IMR-90 (cell line): ENCODE data around the gene KRT28. TPM values are rescaled to one million over a fixed set of nuclear protein-coding genes. Genes with fewer than 3 reads are reported as not detected.

Source experiments
- ATAC-seq: fragments of 200-7000 bp; cut with Tn5 transposase; 2 replicates; pipeline ENCODE4 v1.9.1; 2020; ENCODE audit warnings: low read depth, mild to moderate bottlenecking, moderate library complexity
- BruUV-seq: library from RNA; stranded (reverse); fragments of 400-500 nt; replicated peaks from 2 replicates; lab custom pipeline; 2021; lab: Mats Ljungman, UMichigan
- CTCF ChIA-PET: fragments of 300-600 bp; formaldehyde crosslinking; extraction: SDS; loops from one replicate; lab custom pipeline; 2021; ENCODE audit warnings: antibody characterized with exemption; lab: Yijun Ruan, JAX
- POLR2A ChIA-PET: fragments of 300-600 bp; sonication (Branson Sonifier 250); formaldehyde crosslinking; loops from one replicate; lab custom pipeline; 2022; ENCODE audit warnings: antibody characterized with exemption; ENCODE audit not compliant: unreplicated experiment; lab: Charles Lee
- DNase-seq: peaks from one replicate; pipeline ENCODE4 v3.0.0; 2013
- H2AFZ ChIP-seq: replicated peaks from 2 replicates; pipeline ENCODE3; 2013; ENCODE audit warnings: low read length, mild to moderate bottlenecking; ENCODE audit not compliant: poor library complexity
- H2AK5ac ChIP-seq: 2 replicates; pipeline ENCODE4 v1.6.1; 2013; ENCODE audit warnings: low read depth, low read length, inconsistent platforms
- H2AK9ac ChIP-seq: replicated peaks from 2 replicates; pipeline ENCODE3; 2013; ENCODE audit warnings: mild to moderate bottlenecking, low read depth, low read length, moderate library complexity; ENCODE audit not compliant: poor library complexity
- H2BK120ac ChIP-seq: 2 replicates; pipeline ENCODE4 v1.6.1; 2013; ENCODE audit warnings: low read depth, low read length, inconsistent platforms
- H2BK15ac ChIP-seq: 3 replicates; pipeline ENCODE4 v1.6.1; 2013; ENCODE audit warnings: low read depth, low read length, inconsistent platforms
- H2BK20ac ChIP-seq: 2 replicates; pipeline ENCODE4 v1.6.1; 2013; ENCODE audit warnings: low read depth, mild to moderate bottlenecking, inconsistent platforms, low read length, moderate library complexity
- H2BK5ac ChIP-seq: 2 replicates; pipeline ENCODE4 v1.6.1; 2013; ENCODE audit warnings: mild to moderate bottlenecking, low read depth, low read length, inconsistent platforms; ENCODE audit not compliant: poor library complexity, severe bottlenecking
- H3K14ac ChIP-seq: replicated peaks from 2 replicates; pipeline ENCODE4 v1.6.1; 2013; ENCODE audit warnings: low read depth, low read length, inconsistent platforms
- H3K18ac ChIP-seq: 2 replicates; pipeline ENCODE4 v1.6.1; 2013; ENCODE audit warnings: low read depth, low read length, control low read depth
- H3K23ac ChIP-seq: 2 replicates; pipeline ENCODE4 v1.6.1; 2013; ENCODE audit warnings: low read depth, low read length, inconsistent platforms
- H3K27ac ChIP-seq: 2 replicates; pipeline ENCODE4 v1.5.1; 2013; ENCODE audit warnings: mild to moderate bottlenecking, control low read depth, low read length; ENCODE audit not compliant: insufficient read depth
- H3K27me3 ChIP-seq: 2 replicates; pipeline ENCODE4 v1.6.1; 2013; ENCODE audit warnings: low read length; ENCODE audit not compliant: control insufficient read depth, insufficient read depth
- H3K36me3 ChIP-seq: 2 replicates; pipeline ENCODE4 v1.6.1; 2013; ENCODE audit warnings: low read length, mixed read lengths; ENCODE audit not compliant: control insufficient read depth, insufficient read depth
- H3K4ac ChIP-seq: 2 replicates; pipeline ENCODE4 v1.6.1; 2013; ENCODE audit warnings: low read depth, low read length, inconsistent platforms
- H3K4me1 ChIP-seq: 2 replicates; pipeline ENCODE4 v1.6.1; 2013; ENCODE audit warnings: low read length, mixed read lengths; ENCODE audit not compliant: control insufficient read depth, insufficient read depth
- H3K4me2 ChIP-seq: 2 replicates; pipeline ENCODE4 v1.6.1; 2013; ENCODE audit warnings: low read depth, mild to moderate bottlenecking, control low read depth, low read length, moderate library complexity
- H3K4me3 ChIP-seq: 2 replicates; pipeline ENCODE4 v1.5.1; 2013; ENCODE audit warnings: low read depth, mild to moderate bottlenecking, control low read depth, low read length, moderate library complexity; ENCODE audit not compliant: insufficient read depth
- H3K56ac ChIP-seq: 2 replicates; pipeline ENCODE4 v1.6.1; 2013; ENCODE audit warnings: low read length, inconsistent platforms; ENCODE audit not compliant: insufficient read depth; ENCODE audit errors: extremely low read depth
- H3K79me1 ChIP-seq, 2 experiments: 2 replicates each; pipeline ENCODE4 v1.6.1; 2013; ENCODE audit warnings: low read length in 2 of 2, inconsistent platforms in 1 of 2, low read depth in 1 of 2
- H3K9ac ChIP-seq: 2 replicates; pipeline ENCODE4 v1.6.1; 2013; ENCODE audit warnings: low read depth, low read length, control low read depth
- H3K9me1 ChIP-seq: 2 replicates; pipeline ENCODE4 v1.6.1; 2013; ENCODE audit warnings: low read length, inconsistent platforms; ENCODE audit not compliant: insufficient read depth
- H3K9me3 ChIP-seq: 2 replicates; pipeline ENCODE4 v1.6.1; 2013; ENCODE audit warnings: low read length; ENCODE audit not compliant: control insufficient read depth, insufficient read depth
- H4K20me1 ChIP-seq: 2 replicates; pipeline ENCODE4 v1.6.1; 2013; ENCODE audit warnings: low read length, inconsistent platforms; ENCODE audit not compliant: insufficient read depth
- H4K5ac ChIP-seq: 2 replicates; pipeline ENCODE4 v1.6.1; 2013; ENCODE audit warnings: mild to moderate bottlenecking, low read depth, low read length, control low read depth
- H4K8ac ChIP-seq, 2 experiments: 2 replicates each; pipeline ENCODE4 v1.6.1; 2013; ENCODE audit warnings: low read depth in 2 of 2, low read length in 2 of 2, control low read depth in 1 of 2, inconsistent platforms in 1 of 2
- H4K91ac ChIP-seq: 2 replicates; pipeline ENCODE4 v1.6.1; 2013; ENCODE audit warnings: low read depth, low read length, inconsistent platforms; ENCODE audit not compliant: insufficient read depth
- MXI1 ChIP-seq: IDR thresholded peaks from 2 replicates; pipeline ENCODE4 v1.6.1; 2012; ENCODE audit warnings: low read depth, mild to moderate bottlenecking, low read length, moderate library complexity, borderline replicate concordance
- WGBS, 2 experiments: methylation state at CpG; one replicate each; pipeline versions ENCODE4 v1.1.5 to v1.1.7; 2013; ENCODE audit warnings: missing lambda C conversion rate in 2 of 2; ENCODE audit not compliant: insufficient read length in 1 of 2; ENCODE audit errors: extremely low coverage in 2 of 2; 5-methylcytosine and 5-hydroxymethylcytosine counted together
- dilution Hi-C: fragments of 300-500 bp; cut with HindIII; formaldehyde crosslinking; loops from one replicate; pipeline ENCODE4 v1.14.3; 2018; ENCODE audit warnings: low sequenced_read_pairs; ENCODE audit not compliant: unreplicated experiment
- in situ Hi-C: fragments of 300-500 bp; cut with MboI; formaldehyde crosslinking; loops from 3 replicates; pipeline ENCODE4 v1.14.3; 2019; ENCODE audit warnings: low sequenced_read_pairs, inconsistent platforms, mixed read lengths
- intact Hi-C: fragments of 100-400 bp; cut with micrococcal nuclease; formaldehyde crosslinking; loops from 2 replicates; pipeline ENCODE4 v1.10.0; 2022
- polyA plus RNA-seq, 3 experiments: library from polyadenylated mRNA; depleted of rRNA; stranded (reverse); fragments of >200 nt; gene quantifications; 2 replicates each; pipeline ENCODE4 v1.2.3, GENCODE V29; 2012; ENCODE audit warnings: low replicate concordance in 1 of 3
- total RNA-seq: library from RNA; depleted of rRNA; stranded (reverse); fragments of >200 nt; gene quantifications from 2 replicates; pipeline ENCODE4 v1.2.3, GENCODE V29; 2012

Gene KRT28
- total and polyA plus RNA-seq, 2 of the 4 experiments (the other 2 are of a cell fraction): not detected

- ChIA-PET POLR2A (no interaction called here), CTCF (no interaction called here)
- no peaks in the 10 kb centered on the region for H3K4me1 ChIP-seq
- H3K27me3 ChIP-seq: peaks cover 19% of the 10 kb centered on the region
- H2BK120ac ChIP-seq: no peak overlapping the region
- no peak overlapping the region for H3K4ac ChIP-seq
- H4K5ac ChIP-seq: no peak overlapping the region
- ATAC-seq (no peak), DNase-seq (no peak)
- H3K36me3 ChIP-seq: no peaks in the 10 kb centered on the region
- H3K27ac ChIP-seq: no peak overlapping the region
- H3K56ac ChIP-seq: no peak overlapping the region
- no peak overlapping the region for H2BK15ac ChIP-seq
- no peak overlapping the region for H4K91ac ChIP-seq
- no peak overlapping the region for H2AFZ ChIP-seq
- no peak overlapping the region for H2BK5ac ChIP-seq
- H2BK20ac ChIP-seq: no peak overlapping the region
- no peak overlapping the region for H2AK9ac ChIP-seq
- no peaks in the 10 kb centered on the region for H3K79me1 ChIP-seq
- no peak for TF ChIP-seq MXI1
- H2AK5ac ChIP-seq: no peak overlapping the region
- 85% methylated on average over 7 of the region's 14 CpGs; no CpG with 5 or more reads in 1 of the 2 experiments for WGBS, 2 experiments
- H3K14ac ChIP-seq: no peak overlapping the region
- H4K20me1 ChIP-seq: no peaks in the 10 kb centered on the region
- in situ Hi-C loops (no loop called here), intact Hi-C loops (loop anchor here (10.0 kb wide), 1 partner anchor 46 kb away; the partner anchor contains the start of gene KRT24), dilution Hi-C loops (no loop called here)
- no peak overlapping the region for H3K18ac ChIP-seq
- no peak overlapping the region for H4K8ac ChIP-seq
- H3K23ac ChIP-seq: no peak overlapping the region
- H3K4me2 ChIP-seq: no peak overlapping the region
- no TSS peak for BruUV-seq
- no peaks in the 10 kb centered on the region for H3K9me3 ChIP-seq
- no peak overlapping the region for H3K4me3 ChIP-seq
- H3K9ac ChIP-seq: no peak overlapping the region
- H3K9me1 ChIP-seq: no peaks in the 10 kb centered on the region
These were observed 48.7 kb downstream of the KRT28 start for GRCh38 chr17:40751065-40751464.
